HepG2 (cell line): ENCODE data around the gene SPTAN1. TPM values are rescaled to one million over a fixed set of nuclear protein-coding genes. Genes with fewer than 3 reads are reported as not detected.

Experiments used
- CREBL2 ChIP-seq: sonication (generic); formaldehyde crosslinking; IDR thresholded peaks from 2 replicates; pipeline ENCODE4 v1.8.1; 2023; ENCODE audit warnings: missing genetic modification reagents, mild to moderate bottlenecking, borderline replicate concordance
- EP300 ChIP-seq, 3 experiments: sonication (generic) in 1 of 3; formaldehyde crosslinking in 1 of 3; IDR thresholded peaks; 2 replicates each; pipeline versions ENCODE4 v1.5.1 to v1.6.1; 2011 to 2020; ENCODE audit warnings: low read depth in 2 of 3, low read length in 2 of 3, borderline replicate concordance in 1 of 3, improper control_type of control experiment in 1 of 3, mild to moderate bottlenecking in 1 of 3, missing genetic modification reagents in 1 of 3, moderate library complexity in 1 of 3
- FOSL2 ChIP-seq: sonication (generic); formaldehyde crosslinking; IDR thresholded peaks from 2 replicates; pipeline ENCODE4 v1.4.0; 2020; ENCODE audit warnings: missing genetic modification reagents
- GZF1 ChIP-seq: sonication (generic); formaldehyde crosslinking; IDR thresholded peaks from 2 replicates; pipeline ENCODE4 v1.5.1; 2020; ENCODE audit warnings: mild to moderate bottlenecking, missing genetic modification reagents
- HDAC1 ChIP-seq: sonication (generic); formaldehyde crosslinking; IDR thresholded peaks from 2 replicates; pipeline ENCODE4 v1.5.1; 2020; ENCODE audit warnings: mild to moderate bottlenecking, missing genetic modification reagents
- MBD4 ChIP-seq: IDR thresholded peaks from 2 replicates; pipeline ENCODE4 v1.6.1; 2012; ENCODE audit warnings: low read length, inconsistent platforms, borderline replicate concordance
- SKI ChIP-seq: fragments of 450-650 bp; IDR thresholded peaks from one replicate; pipeline ENCODE4 v1.6.1; 2018; ENCODE audit warnings: mild to moderate bottlenecking; ENCODE audit not compliant: partially characterized antibody
- SOX13 ChIP-seq, 3 experiments: fragments of 450-650 bp in 1 of 3; sonication (generic) in 1 of 3; formaldehyde crosslinking in 1 of 3; IDR thresholded peaks in 2 of 3; conservative IDR thresholded peaks in 1 of 3; 2 replicates each; pipeline versions ENCODE4 v1.5.0 to v1.6.1; 2016 to 2020; ENCODE audit warnings: antibody characterized with exemption in 1 of 3, mild to moderate bottlenecking in 1 of 3, missing compliant biosample characterization in 1 of 3, missing genetic modification reagents in 1 of 3, moderate library complexity in 1 of 3
- TBL1XR1 ChIP-seq: fragments of 150-350 bp; IDR thresholded peaks from 2 replicates; pipeline ENCODE4 v1.6.1; 2014; ENCODE audit warnings: borderline replicate concordance, low read length; ENCODE audit not compliant: partially characterized antibody
- ZBED4 ChIP-seq: sonication (generic); formaldehyde crosslinking; IDR thresholded peaks from 2 replicates; pipeline ENCODE4 v1.4.0; 2020; ENCODE audit warnings: missing genetic modification reagents, borderline replicate concordance
- ZBTB3 ChIP-seq: sonication (generic); formaldehyde crosslinking; IDR thresholded peaks from 2 replicates; pipeline ENCODE4 v1.4.0; 2020; ENCODE audit warnings: low read depth, mild to moderate bottlenecking, moderate library complexity, missing genetic modification reagents, borderline replicate concordance
- ZBTB7B ChIP-seq: sonication (generic); formaldehyde crosslinking; IDR thresholded peaks from 2 replicates; pipeline ENCODE4 v1.4.0; 2020; ENCODE audit warnings: missing genetic modification reagents
- ZFP37 ChIP-seq: sonication (generic); formaldehyde crosslinking; IDR thresholded peaks from 2 replicates; pipeline ENCODE4 v1.4.0; 2020; ENCODE audit warnings: missing genetic modification reagents, borderline replicate concordance
- ZKSCAN5 ChIP-seq: sonication (generic); formaldehyde crosslinking; IDR thresholded peaks from 2 replicates; pipeline ENCODE4 v1.5.1; 2020; ENCODE audit warnings: mild to moderate bottlenecking, missing genetic modification reagents
- ZNF382 ChIP-seq: sonication (generic); formaldehyde crosslinking; IDR thresholded peaks from 2 replicates; pipeline ENCODE4 v1.5.0; 2020; ENCODE audit warnings: missing genetic modification reagents, mild to moderate bottlenecking, borderline replicate concordance
- ZNF660 ChIP-seq: sonication (generic); formaldehyde crosslinking; IDR thresholded peaks from 2 replicates; pipeline ENCODE4 v1.5.1; 2020; ENCODE audit warnings: mild to moderate bottlenecking, low read depth, missing genetic modification reagents, borderline replicate concordance
- ZNF713 ChIP-seq: sonication (generic); formaldehyde crosslinking; IDR thresholded peaks from 2 replicates; pipeline ENCODE4 v1.4.0; 2020; ENCODE audit warnings: mild to moderate bottlenecking, missing genetic modification reagents
- ZNF747 ChIP-seq: sonication (generic); formaldehyde crosslinking; IDR thresholded peaks from 2 replicates; pipeline ENCODE4 v1.8.1; 2023; ENCODE audit warnings: missing genetic modification reagents, mild to moderate bottlenecking, borderline replicate concordance
- ZNF839 ChIP-seq: sonication (generic); formaldehyde crosslinking; IDR thresholded peaks from 2 replicates; pipeline ENCODE4 v1.4.0; 2020; ENCODE audit warnings: missing genetic modification reagents, mild to moderate bottlenecking, borderline replicate concordance
- polyA plus RNA-seq, 8 experiments: library from polyadenylated mRNA; depleted of rRNA in 3 of 8; stranded (reverse) in 7 of 8; unstranded in 1 of 8; fragments of >200 nt; fragmentation: Illumina TruSeq in 4 of 8; extraction: Trizol in 4 of 8; gene quantifications; 2 replicates each; pipeline versions ENCODE4 v1.2.1 to v1.2.3, GENCODE V29; 2011 to 2016; ENCODE audit warnings: low read depth in 4 of 8, missing spikeins in 1 of 8, mixed read lengths in 1 of 8; ENCODE audit not compliant: insufficient read depth in 1 of 8
- total RNA-seq, 5 experiments: library from RNA; depleted of rRNA; stranded (reverse); fragments of >200 nt; fragmentation: Illumina TruSeq; extraction: Trizol; gene quantifications; 2 replicates each; pipeline ENCODE4 v1.2.3, GENCODE V29; 2016; ENCODE audit warnings: low read depth in 1 of 5
- TF ChIP-seq, protein P1 (sequence below): conservative IDR thresholded peaks from 2 replicates; pipeline ENCODE4 v1.6.1; 2018; ENCODE audit warnings: missing genetic modification reagents
- TF ChIP-seq, protein P2 (sequence below): sonication (generic); formaldehyde crosslinking; conservative IDR thresholded peaks from 2 replicates; pipeline ENCODE4 v1.4.0; 2020; ENCODE audit warnings: missing genetic modification reagents

The SPTAN1 gene
- total and polyA plus RNA-seq, 2 of the 13 experiments (the other 11 are each of a cell fraction or from before 2014, with no cell fraction given) = 106 to 111 TPM

DNA sequence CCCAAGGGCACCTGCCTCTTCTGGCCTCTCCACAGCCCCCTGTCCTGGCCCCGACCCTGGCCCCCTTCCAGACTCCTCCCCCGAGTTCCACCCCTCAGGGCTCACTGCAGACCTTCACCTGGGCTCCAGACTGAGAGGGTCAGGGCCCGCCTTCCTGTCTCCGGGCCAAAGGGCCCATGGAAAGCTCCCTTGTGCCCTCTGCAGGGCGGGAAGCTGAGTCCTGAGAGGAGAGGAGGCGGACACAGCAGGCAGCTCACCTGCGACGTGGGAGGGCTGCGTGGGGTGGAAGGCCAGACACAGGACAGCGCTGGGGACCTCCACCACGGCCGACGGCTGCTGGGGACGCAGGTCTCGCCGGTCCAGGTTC lies 83.6 kb downstream of the SPTAN1 start (continued):
- peak; percentile 51; the same call in 1 of the 2 replicates for TF ChIP-seq ZBED4 (CRISPR knock-in tag)
- TF ChIP-seq ZNF839 (CRISPR knock-in tag) = no peak
- TF ChIP-seq ZNF713 (CRISPR knock-in tag) = no peak
- TF ChIP-seq, protein P1, sequence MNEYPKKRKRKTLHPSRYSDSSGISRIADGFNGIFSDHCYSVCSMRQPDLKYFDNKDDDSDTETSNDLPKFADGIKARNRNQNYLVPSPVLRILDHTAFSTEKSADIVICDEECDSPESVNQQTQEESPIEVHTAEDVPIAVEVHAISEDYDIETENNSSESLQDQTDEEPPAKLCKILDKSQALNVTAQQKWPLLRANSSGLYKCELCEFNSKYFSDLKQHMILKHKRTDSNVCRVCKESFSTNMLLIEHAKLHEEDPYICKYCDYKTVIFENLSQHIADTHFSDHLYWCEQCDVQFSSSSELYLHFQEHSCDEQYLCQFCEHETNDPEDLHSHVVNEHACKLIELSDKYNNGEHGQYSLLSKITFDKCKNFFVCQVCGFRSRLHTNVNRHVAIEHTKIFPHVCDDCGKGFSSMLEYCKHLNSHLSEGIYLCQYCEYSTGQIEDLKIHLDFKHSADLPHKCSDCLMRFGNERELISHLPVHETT = no peak
- TF ChIP-seq ZBTB7B = no peak
- no peak for TF ChIP-seq TBL1XR1
- no peak for TF ChIP-seq ZFP37 (CRISPR knock-in tag)
- TF ChIP-seq, protein P2, sequence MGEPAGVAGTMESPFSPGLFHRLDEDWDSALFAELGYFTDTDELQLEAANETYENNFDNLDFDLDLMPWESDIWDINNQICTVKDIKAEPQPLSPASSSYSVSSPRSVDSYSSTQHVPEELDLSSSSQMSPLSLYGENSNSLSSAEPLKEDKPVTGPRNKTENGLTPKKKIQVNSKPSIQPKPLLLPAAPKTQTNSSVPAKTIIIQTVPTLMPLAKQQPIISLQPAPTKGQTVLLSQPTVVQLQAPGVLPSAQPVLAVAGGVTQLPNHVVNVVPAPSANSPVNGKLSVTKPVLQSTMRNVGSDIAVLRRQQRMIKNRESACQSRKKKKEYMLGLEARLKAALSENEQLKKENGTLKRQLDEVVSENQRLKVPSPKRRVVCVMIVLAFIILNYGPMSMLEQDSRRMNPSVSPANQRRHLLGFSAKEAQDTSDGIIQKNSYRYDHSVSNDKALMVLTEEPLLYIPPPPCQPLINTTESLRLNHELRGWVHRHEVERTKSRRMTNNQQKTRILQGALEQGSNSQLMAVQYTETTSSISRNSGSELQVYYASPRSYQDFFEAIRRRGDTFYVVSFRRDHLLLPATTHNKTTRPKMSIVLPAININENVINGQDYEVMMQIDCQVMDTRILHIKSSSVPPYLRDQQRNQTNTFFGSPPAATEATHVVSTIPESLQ (CRISPR knock-in tag) = no peak
- TF ChIP-seq EP300 (IDR thresholded peaks at IDR 0.05; ENCODE audit: low read depth in 2 of 2, low read length in 2 of 2) = no peak; a peak in 1 of 4 replicates
- TF ChIP-seq EP300 (CRISPR knock-in tag; IDR thresholded peaks at IDR 0.05; ENCODE audit: borderline replicate concordance) = no peak
- no peak for TF ChIP-seq CREBL2 (CRISPR knock-in tag)
- no peak for TF ChIP-seq ZNF747
- no peak for TF ChIP-seq ZNF660
- TF ChIP-seq ZKSCAN5 = no peak
- no peak for TF ChIP-seq MBD4
- TF ChIP-seq ZNF382 (CRISPR knock-in tag) = no peak
- TF ChIP-seq SKI = peak; percentile 30
- peak; percentile 74 for TF ChIP-seq HDAC1 (CRISPR knock-in tag)
- no peak; the same call in 1 of the 2 replicates for TF ChIP-seq FOSL2 (CRISPR knock-in tag)
- TF ChIP-seq ZBTB3 (CRISPR knock-in tag) = no peak
- TF ChIP-seq SOX13 (IDR thresholded peaks at IDR 0.05) = no peak
- TF ChIP-seq SOX13 (CRISPR knock-in tag; conservative IDR thresholded peaks at IDR 0.05 in 1 of 2, IDR thresholded peaks at IDR 0.05 in 1 of 2) = no peak
- no peak for TF ChIP-seq GZF1 (CRISPR knock-in tag)
